Dedifferentiated amniotic fluid mesenchymal stem cell (primary cell): ENCODE data around the gene PPP1R9B.
A peak's percentile ranks its signal among the peaks of the same experiment; 100 is the strongest.

Experiments
- DNase-seq: peaks from one replicate; pipeline ENCODE4 v3.0.0-alpha.2; 2016; ENCODE audit errors: extremely low spot score

The PPP1R9B gene, protein sequence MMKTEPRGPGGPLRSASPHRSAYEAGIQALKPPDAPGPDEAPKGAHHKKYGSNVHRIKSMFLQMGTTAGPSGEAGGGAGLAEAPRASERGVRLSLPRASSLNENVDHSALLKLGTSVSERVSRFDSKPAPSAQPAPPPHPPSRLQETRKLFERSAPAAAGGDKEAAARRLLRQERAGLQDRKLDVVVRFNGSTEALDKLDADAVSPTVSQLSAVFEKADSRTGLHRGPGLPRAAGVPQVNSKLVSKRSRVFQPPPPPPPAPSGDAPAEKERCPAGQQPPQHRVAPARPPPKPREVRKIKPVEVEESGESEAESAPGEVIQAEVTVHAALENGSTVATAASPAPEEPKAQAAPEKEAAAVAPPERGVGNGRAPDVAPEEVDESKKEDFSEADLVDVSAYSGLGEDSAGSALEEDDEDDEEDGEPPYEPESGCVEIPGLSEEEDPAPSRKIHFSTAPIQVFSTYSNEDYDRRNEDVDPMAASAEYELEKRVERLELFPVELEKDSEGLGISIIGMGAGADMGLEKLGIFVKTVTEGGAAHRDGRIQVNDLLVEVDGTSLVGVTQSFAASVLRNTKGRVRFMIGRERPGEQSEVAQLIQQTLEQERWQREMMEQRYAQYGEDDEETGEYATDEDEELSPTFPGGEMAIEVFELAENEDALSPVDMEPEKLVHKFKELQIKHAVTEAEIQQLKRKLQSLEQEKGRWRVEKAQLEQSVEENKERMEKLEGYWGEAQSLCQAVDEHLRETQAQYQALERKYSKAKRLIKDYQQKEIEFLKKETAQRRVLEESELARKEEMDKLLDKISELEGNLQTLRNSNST

DNA sequence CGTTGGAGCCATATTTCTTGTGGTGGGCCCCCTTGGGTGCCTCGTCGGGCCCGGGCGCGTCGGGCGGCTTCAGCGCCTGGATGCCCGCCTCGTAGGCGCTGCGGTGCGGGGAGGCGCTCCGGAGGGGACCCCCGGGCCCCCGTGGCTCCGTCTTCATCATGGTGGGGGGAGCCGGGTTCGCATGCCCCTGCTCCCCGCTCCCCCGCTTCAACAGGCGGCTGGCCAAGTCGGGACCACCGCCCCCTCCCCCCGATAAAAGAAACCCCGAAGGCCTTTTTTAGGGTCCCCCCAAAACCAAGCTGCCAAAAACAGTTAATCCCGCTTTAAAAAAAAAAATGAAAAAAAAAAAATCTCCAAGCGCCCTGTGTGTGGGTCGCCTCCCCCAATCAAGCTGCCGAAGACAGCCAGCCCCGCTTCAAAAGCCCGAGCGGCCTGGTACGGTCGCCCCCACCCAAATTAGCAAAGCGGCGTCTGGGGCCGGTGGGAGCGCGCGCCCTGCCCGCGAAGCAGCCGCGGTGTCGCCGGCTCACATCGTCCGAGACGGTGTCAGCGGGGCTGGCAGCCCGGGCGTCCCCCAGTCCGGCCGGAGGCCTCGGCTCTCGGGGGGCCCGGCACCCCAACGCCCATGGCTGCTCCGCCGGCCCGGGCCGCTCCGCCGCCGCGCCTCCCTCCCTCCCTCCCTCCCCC is at the start of gene PPP1R9B:
Gene PPP1R9B, minus strand, starts transcription at position 324 of the 687 bp plus-strand sequence. Its CDS starts 164 bp downstream, at position 160.
- DNase-seq, result no peak

DNA sequence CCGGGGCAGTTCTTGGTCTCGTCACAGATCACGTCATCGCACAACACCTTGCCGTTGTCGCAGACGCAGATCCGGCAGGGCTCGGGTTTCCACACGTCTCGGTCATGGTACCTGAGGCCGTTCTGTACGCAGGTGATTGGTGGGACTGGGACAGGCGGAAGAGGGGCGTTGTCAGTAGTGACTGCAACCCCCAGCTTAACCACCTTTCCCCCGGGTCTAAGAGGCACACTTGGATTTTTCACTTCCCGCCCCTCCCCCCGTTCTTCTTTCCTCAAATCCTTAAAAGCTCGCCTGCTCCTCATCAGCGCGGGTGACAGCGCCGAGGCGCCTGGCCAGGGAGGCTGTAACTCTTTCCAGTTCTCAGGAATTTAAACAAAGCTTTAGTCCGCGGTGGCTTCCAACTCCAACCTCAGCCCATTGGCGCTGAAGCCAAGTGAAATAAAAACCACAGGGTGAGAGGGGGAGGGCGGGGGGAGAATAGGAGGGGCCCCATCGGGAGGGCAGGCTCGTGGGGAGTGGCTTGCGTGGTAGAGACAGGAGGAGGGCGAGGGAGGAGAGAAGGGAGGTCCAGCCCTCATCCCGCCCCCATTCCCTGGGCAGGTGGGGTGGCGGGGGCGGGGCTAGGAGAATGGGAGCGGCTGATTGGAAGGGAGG is 49.5 kb upstream of the PPP1R9B start:
- peak; percentile 88 for DNase-seq

DNA sequence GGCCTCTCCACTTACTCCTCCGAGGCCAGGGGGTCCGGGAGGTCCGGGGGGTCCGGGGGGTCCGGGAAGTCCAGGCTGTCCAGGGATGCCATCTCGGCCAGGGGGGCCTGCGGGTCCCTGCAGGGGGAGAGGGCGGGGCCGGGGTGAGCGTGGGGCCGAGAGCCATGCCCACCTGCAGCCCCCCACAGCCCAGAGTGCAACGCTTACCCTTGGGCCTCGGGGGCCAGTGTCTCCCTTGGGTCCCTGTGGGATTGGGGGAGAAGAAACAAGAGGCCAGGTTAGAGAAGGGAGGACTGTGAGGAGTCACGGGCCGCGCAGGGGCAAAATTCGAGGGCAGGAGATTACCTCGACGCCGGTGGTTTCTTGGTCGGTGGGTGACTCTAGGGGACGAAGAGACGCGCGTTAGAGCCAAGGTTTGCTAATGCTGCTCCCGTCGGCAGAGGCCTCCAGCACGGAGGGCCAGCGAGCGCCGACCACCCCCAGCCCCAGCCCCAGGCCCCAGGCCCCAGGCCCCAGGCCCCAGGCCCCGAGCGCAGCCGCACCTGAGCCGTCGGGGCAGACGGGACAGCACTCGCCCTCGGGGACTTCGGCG is 48.8 kb upstream of the PPP1R9B start:
- DNase-seq, result no peak

DNA sequence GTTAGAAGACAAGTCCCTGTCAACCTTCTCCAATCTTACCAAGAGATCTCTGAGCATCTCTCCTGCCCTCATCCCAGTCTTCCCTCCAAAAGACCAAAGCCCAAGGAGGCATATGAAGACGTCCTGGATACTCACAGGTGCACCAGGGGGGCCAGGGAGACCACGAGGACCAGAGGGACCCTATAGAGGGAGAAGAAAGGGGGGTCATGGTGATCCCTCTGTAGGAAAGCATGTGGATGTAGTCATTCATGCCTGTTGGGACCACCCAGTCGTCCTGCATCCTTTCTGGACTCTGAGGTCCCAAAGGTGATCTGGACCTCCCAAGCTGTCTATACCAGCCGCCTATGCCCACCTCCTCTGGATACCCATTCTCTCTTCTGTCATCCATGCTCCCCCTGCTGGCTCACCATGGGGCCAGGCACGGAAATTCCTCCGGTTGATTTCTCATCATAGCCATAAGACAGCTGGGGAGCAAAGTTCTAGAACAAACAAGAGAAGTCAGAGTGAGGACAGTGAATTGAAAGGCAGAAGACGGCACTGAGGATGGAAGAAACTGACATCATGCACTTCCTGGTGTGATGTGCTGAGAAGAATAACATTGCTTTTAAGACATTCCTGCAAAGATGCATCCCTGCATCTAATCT is 47.7 kb upstream of the PPP1R9B start:
- no peak for DNase-seq

DNA sequence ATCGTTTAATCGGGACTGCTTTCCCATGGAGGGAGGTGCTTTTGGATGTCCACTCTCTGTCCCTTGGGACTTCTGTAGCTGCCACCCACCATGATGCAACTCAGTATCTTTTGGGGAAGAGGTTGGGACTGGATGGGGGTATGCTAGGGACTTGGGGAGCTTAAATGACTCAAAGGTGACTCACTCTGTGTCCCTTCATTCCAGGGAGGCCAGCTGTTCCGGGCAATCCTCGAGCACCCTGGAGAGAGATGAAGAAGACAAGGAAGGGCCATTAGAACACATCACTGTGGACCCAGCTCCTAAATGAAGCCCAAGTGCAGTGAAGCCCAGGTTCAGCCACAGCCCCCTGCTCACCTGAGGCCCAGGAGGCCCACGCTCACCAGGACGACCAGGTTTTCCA is 46.3 kb upstream of the PPP1R9B start:
- DNase-seq, result no peak

DNA sequence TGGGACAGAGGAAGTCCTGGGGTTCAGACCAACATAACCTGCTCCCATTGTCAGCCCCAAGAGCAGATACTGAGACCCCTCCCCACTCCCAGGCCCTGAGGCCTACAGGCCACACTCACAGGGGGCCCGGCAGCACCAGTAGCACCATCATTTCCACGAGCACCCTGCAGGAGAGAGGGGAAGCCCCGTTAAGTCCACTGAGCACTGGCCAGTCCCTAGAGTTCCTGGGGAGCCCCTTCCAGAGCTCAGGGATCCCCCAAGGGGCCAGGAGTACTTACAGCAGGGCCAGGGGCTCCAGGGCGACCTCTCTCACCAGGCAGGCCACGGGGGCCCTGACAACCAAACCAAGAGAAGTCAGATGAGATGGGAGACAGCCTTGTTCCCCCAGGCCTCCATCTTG is 45.6 kb upstream of the PPP1R9B start:
- DNase-seq, result no peak

DNA sequence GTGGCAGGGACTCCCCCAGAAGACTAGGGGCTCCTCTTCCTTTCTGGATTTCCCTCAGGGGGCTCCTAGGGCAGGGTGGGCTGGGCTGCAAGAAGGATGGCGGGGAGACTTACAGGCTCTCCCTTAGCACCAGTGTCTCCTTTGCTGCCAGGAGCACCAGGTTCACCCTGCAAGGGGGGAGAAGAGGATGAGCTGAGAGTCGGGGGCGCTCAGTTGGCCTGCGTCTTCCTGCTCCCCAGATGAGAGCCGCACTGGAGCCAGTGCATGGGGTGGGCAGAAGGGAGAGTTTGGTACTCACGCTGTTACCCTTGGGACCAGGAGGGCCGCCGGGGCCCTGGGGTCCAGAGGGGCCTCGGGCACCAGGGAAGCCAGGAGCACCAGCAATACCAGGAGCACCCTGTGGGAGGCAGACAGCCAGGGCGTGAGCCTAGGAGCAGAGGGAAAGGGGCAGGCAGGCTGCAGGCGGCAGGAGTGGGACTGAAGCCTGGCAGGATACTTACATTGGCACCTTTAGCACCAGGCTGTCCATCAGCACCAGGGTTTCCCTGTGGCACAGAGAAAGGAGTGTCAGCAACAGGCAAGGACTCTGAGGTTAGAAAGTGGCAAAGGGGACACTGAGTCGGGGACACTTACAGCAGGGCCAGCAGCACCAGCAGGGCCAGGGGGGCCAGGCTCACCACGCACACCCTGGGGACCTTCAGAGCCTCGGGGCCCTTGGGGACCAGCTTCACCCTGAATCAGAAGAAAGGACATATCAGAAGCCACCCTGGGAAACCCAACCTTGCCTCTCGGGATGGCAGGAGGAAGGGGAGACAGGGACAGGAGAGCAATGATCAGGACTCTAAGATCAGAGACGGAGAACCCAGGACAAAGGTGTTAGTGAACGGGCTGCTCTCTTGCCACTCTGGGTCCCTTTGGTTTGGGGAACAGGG is 44.7 kb upstream of the PPP1R9B start:
- DNase-seq, result peak; percentile 66

DNA sequence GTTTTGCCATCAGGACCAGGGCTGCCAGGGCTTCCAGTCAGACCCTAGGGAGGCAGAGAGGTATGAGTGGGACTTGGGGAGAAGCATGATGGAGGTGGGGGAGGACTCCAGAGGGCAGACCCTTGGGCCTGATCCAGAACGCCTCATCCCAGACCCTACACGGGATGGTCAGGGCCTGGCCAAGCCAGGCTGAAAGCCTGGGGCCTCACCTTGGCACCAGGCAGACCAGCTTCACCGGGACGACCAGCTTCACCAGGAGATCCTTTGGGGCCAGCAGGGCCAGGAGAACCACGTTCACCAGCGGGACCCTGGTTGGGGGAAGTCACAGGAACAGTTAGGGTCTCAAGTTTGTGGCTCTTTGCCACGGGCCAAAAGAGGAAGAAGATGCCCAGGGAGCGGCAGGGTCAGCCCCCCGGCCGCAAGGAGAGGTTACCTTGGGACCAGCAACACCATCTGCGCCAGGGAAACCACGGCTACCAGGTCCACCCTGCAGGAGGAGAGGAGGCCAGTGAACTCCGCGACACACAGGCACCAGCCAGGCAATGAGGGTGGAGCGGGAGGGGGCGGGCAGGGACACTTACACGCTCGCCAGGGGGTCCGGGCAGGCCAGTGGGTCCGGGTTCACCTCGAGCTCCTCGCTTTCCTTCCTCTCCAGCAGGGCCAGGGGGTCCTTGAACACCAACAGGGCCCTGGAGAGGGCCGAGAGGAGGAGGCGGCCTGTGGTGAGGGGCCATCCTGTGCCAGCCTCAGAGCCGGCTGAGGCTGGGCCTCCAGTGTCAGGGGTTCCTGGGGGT is 43.9 kb upstream of the PPP1R9B start:
- no peak for DNase-seq

DNA sequence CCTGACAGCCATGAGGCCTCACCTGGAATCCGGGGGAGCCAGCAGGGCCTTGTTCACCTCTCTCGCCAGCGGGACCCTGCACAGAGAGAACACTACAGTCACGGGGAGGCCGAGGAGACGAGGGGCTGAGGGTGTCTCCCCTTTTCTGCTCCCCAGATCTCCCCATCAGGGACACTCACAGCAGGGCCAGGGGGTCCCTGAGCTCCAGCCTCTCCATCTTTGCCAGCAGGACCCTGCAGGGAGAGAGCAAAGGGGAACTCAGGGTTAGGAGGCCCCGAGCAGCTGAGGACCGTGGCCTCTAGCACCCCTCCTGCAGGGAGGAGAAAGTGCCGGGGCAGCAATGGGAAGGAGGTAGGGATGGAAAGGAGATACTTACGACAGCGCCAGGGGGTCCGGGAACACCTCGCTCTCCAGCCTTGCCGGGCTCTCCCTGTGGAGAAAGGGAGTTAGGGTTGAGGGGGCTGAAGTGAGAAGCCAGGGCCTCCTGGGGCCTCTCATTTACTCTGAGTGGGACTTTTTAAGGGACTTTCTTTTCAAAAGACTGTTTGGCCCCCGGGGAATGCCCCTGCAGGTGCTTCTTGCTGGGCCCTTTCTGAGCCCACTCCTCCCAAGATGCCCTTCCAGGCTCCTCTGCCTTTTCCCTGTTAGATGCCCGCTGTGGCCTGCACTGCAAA is 42.3 kb upstream of the PPP1R9B start:
- no peak for DNase-seq

DNA sequence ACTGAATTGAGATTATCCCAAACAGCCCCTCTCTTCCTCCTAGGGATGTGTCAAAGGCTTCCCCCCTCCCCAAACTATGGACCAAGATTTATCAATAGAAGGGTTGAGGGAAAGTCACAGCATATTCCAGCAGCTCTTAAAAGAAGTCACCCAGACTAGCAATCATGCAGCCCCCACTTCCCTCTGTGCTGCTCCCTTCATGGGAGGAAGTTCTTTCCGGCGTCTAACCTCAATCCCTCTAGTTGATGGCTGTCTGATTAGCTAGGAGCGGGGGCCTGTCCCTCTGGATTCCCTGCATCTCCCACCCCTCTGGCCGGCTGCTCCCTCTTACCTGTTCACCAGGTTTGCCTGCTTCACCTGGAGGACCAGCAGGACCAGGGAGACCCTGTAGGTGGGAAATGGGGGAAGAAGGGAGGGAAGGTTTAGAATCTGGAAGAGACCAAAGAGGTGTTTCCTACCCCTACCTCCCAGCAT is 41.7 kb upstream of the PPP1R9B start:
- no peak for DNase-seq

DNA sequence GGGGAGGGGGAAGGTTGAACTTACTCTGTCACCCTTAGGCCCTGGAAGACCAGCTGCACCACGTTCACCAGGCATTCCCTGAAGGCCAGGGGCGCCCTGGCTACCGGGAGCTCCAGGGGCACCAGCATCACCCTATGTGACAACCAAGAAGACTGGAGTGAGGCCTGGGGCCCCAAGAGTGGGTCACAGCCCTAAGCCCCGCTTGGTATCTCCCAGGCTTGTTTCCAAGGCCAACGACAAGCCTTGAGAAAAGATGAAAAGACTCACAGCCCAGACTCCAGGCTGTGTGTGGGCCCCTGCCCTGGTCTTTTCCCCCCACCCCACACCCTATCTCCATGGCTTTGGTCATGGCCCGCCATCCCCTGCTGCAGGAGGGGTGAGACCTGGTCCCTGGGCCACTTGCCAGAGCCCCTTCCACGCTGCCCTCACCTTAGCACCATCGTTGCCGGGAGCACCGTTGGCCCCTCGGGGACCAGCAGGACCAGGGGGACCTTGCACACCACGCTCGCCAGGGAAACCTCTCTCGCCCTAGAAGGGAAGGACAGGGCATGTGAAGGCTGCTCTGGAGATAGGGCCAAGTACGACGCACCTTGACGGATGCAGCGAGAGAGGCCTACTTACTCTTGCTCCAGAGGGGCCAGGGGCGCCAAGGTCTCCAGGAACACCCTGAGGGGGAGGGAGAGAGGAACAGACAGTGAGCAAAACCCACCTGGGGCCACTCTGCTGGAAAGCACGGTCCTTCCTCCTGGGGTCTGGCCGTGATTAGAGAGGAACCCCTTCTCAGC is 41.1 kb upstream of the PPP1R9B start:
- DNase-seq, result no peak

DNA sequence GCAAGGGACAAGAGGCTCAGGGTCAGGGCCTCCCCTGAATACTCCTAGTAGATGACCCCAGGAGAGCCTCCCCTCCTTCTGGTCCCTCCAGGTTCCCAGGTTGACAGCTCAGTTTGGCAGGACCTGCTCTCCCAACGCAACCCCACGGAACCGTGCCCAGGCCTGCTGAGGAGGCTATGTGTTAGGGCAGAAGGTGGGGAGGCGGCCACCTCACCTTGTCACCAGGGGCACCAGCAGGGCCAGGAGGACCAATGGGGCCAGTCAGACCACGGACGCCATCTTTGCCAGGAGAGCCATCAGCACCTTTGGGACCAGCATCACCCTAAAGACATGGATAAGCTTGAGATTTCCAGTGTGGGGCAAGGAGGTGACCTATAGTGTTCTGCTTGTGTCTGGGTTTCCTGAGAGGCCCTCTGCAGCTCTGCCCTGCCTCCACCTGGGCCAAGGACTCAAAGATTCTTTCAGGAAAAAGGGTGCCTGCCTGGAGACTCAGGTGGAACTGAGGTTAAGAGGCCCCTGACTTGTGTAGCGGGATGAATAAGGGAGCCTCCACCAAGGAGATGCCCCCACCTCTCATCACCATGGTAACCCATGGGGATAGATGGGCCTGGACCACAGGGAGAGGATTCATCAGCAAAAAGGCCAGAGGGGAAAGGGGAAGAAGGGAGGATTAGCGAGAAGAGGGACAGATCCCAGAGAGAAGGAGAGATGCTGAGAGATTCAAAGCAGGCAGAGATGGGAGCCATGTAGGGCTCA is 40.3 kb upstream of the PPP1R9B start:
- peak; percentile 65 for DNase-seq

DNA sequence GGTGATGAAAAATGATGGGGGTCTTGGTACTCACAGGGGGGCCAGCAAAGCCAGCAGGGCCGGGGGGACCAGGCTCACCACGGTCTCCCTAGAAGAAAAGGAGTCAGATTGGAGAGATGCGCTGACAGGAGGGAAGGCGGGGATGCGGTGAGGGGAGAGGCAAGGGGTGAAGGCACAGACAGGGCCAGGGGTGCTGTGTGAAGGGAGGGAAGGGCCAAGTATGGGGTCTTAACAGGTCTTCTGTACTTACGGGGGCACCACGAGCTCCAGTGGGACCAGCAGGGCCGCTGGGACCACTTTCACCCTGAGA is 39.8 kb upstream of the PPP1R9B start:
- DNase-seq, result no peak

DNA sequence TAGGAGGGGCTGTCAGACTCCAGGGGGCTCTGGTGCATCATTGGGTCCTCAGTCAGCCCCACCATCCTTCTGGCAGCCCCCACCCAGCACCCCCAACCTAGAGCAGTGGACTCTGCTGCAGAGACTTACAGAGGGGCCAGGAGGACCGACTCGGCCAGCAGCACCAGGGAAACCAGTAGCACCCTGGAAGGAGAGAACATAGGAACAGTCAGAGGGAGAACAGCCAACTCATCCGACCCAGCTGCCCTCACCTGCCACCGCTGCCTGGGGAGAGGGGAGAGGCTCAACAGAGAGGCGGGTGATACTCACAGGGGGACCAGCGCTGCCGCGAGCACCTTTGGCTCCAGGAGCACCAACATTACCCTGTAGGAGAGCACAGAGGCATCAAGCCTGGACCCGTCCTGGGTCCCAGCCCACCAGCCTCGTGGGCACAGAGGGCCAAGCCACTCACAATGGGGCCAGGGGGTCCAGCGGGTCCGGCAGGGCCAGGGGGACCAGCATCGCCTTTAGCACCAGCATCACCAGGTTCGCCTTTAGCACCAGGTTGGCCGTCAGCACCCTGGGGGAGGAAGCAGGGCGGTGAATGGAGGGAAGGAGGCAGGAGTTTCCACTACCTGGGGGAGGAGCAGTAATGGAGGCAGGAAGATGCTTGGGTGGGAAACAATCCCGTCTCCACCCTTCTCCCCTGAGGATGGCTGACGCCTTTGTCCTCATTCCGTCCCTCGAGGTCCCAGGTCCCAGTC is 39.2 kb upstream of the PPP1R9B start:
- DNase-seq, result peak; percentile 69

DNA sequence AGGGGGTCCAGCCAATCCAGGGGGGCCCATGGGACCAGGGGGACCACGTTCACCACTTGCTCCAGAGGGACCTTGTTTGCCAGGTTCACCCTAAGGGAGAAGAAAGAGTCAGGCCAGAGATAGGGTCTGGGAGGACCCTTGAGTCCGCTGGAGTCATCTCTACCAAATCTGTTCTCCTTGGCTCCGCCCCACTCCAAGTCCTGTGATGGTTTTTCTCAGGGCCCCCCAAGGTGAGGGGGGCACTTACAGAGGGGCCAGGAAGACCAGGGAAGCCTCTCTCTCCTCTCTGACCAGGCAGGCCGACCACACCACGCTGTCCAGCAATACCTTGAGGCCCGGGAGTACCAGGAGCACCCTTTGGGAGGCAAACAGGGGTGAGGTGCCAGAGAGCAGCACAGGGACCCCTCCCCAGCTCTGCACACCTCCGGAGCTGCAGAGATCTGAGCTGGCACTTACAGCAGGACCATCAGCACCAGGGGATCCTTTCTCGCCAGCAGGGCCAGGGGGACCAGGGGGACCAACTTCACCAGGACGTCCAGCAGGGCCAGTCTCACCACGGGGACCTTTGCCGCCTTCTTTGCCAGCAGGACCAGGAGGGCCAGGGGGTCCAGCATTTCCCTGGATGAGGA is 38.6 kb upstream of the PPP1R9B start:
- no peak for DNase-seq

DNA sequence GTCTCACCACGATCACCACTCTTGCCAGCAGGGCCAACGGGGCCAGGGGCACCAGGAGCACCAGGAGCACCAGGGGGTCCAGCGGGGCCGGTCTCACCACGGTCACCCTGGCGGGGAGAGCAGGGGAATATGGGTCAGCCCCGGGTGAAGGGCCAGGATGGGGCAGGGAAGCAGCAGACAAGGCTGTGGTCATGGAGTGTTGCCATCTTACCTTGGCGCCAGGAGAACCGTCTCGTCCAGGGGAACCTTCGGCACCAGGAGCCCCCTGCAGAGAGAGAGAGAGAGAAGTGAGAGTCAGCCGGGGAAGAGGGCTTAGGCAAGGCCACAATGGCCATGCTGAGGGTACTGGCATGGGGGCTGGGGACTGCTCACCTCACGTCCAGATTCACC is 38.0 kb upstream of the PPP1R9B start:
- no peak for DNase-seq
